K562 (cell line): ENCODE results near the gene CTNNB1. TPM values are rescaled to one million over a fixed set of nuclear protein-coding genes. Genes with fewer than 3 reads are reported as not detected.

Experiments used
- BHLHE40 ChIP-seq: IDR thresholded peaks from 2 replicates; pipeline ENCODE4 v1.6.1; 2011; ENCODE audit warnings: low read length, improper control_type of control experiment
- CGGBP1 ChIP-seq: fragments of 250-450 bp; sonication (Bioruptor Pico); IDR thresholded peaks from 2 replicates; pipeline ENCODE4 v1.9.0; 2021; ENCODE audit warnings: mild to moderate bottlenecking
- EGR1 ChIP-seq: fragments of 450-650 bp; conservative IDR thresholded peaks from 2 replicates; pipeline ENCODE4 v1.6.1; 2017; ENCODE audit warnings: mild to moderate bottlenecking
- GABPA ChIP-seq: fragments of 200-800 bp; sonication (Bioruptor generic); conservative IDR thresholded peaks from 2 replicates; pipeline ENCODE4 v1.6.1; 2016; ENCODE audit warnings: low read depth, missing genetic modification characterization, missing compliant biosample characterization
- GATA2 ChIP-seq: sonication (generic); formaldehyde crosslinking; IDR thresholded peaks from 2 replicates; pipeline ENCODE4 v1.4.0; 2020; ENCODE audit warnings: mild to moderate bottlenecking, missing genetic modification reagents
- HDAC8 ChIP-seq: fragments of 450-650 bp; IDR thresholded peaks from 2 replicates; pipeline ENCODE4 v1.6.1; 2016; ENCODE audit warnings: mild to moderate bottlenecking, missing genetic modification characterization, moderate library complexity, missing compliant biosample characterization
- HDGF ChIP-seq: fragments of 450-650 bp; IDR thresholded peaks from 2 replicates; pipeline ENCODE4 v1.6.1; 2016
- HLTF ChIP-seq: fragments of 450-650 bp; IDR thresholded peaks from 2 replicates; pipeline ENCODE4 v1.6.1; 2016
- KLF13 ChIP-seq: fragments of 450-650 bp; IDR thresholded peaks from 2 replicates; pipeline ENCODE4 v1.6.1; 2016; ENCODE audit warnings: missing genetic modification characterization, low read depth, mild to moderate bottlenecking, missing compliant biosample characterization, moderate library complexity, borderline replicate concordance
- POLR3G ChIP-seq: IDR thresholded peaks from 2 replicates; pipeline ENCODE4 v1.6.1; 2011; ENCODE audit not compliant: insufficient read length, insufficient replicate concordance; ENCODE audit errors: extremely low read depth
- PRMT5 ChIP-seq: sonication (generic); formaldehyde crosslinking; IDR thresholded peaks from 2 replicates; pipeline ENCODE4 v1.5.0; 2020; ENCODE audit warnings: missing genetic modification reagents
- PTBP1 ChIP-seq: fragments of 200-400 bp; formaldehyde crosslinking; IDR thresholded peaks from 2 replicates; pipeline ENCODE4 v1.6.1; 2017; ENCODE audit warnings: low read depth, low read length
- RNF219 ChIP-seq: fragments of 250-450 bp; sonication (Bioruptor Pico); IDR thresholded peaks from 2 replicates; pipeline ENCODE4 v1.5.0; 2022; ENCODE audit warnings: mild to moderate bottlenecking
- SAP30 ChIP-seq: fragments of 200-600 bp; sonication (generic); IDR thresholded peaks from 2 replicates; pipeline ENCODE4 v1.6.1; 2012; ENCODE audit warnings: borderline replicate concordance, low read depth, mild to moderate bottlenecking, moderate library complexity, low read length, control low read depth, inconsistent platforms; ENCODE audit not compliant: insufficient read depth, poor library complexity, severe bottlenecking
- SPI1 ChIP-seq: IDR thresholded peaks from 2 replicates; pipeline ENCODE4 v1.6.1; 2011; ENCODE audit warnings: low read depth, low read length, control low read depth, borderline replicate concordance
- UBTF ChIP-seq, 2 experiments: IDR thresholded peaks; 2 replicates each; pipeline ENCODE4 v1.6.1; 2012; ENCODE audit warnings: improper control_type of control experiment in 2 of 2, low read depth in 2 of 2, low read length in 2 of 2, borderline replicate concordance in 1 of 2
- YY1 ChIP-seq, 3 experiments: IDR thresholded peaks; 2 replicates each; pipeline ENCODE4 v1.6.1; 2011; ENCODE audit warnings: low read length in 2 of 3, mild to moderate bottlenecking in 2 of 3, moderate library complexity in 2 of 3, borderline replicate concordance in 1 of 3, control low read depth in 1 of 3, low read depth in 1 of 3; ENCODE audit not compliant: insufficient read depth in 3 of 3, insufficient replicate concordance in 2 of 3, control insufficient read depth in 1 of 3, insufficient read length in 1 of 3; ENCODE audit errors: extremely low read depth in 1 of 3
- ZNF165 ChIP-seq: fragments of 250-450 bp; sonication (Bioruptor Pico); IDR thresholded peaks from 2 replicates; pipeline ENCODE4 v1.4.0; 2020; ENCODE audit warnings: borderline replicate concordance
- ZNF212 ChIP-seq: fragments of 450-650 bp; formaldehyde crosslinking; IDR thresholded peaks from 2 replicates; pipeline ENCODE4 v1.4.0; 2020; ENCODE audit warnings: mild to moderate bottlenecking
- ZNF217 ChIP-seq: sonication (generic); formaldehyde crosslinking; IDR thresholded peaks from 2 replicates; pipeline ENCODE4 v1.8.0; 2022; ENCODE audit warnings: mild to moderate bottlenecking, missing genetic modification reagents
- ZNF780A ChIP-seq: fragments of 250-450 bp; sonication (Bioruptor Pico); IDR thresholded peaks from 2 replicates; pipeline ENCODE4 v1.5.0; 2021; ENCODE audit warnings: mild to moderate bottlenecking
- polyA plus RNA-seq, 8 experiments: library from polyadenylated mRNA; depleted of rRNA in 4 of 8; stranded (reverse) in 5 of 8; unstranded in 3 of 8; fragments of >200 nt; fragmentation: Nextera tagmentation in 2 of 8; fragmentation: Illumina TruSeq in 1 of 8; extraction: Ambion mirVana in 2 of 8; extraction: Trizol in 1 of 8; gene quantifications; 2 replicates each; pipeline versions ENCODE4 v1.2.1 to v1.2.3, GENCODE V29; 2011 to 2014; ENCODE audit warnings: inconsistent platforms in 1 of 8, missing spikeins in 1 of 8
- total RNA-seq, 7 experiments: library from RNA; depleted of rRNA in 6 of 7; stranded (reverse); fragments of >200 nt in 6 of 7; fragmentation: Illumina TruSeq in 2 of 7; extraction: Trizol in 2 of 7; gene quantifications; 2 replicates each; pipeline versions ENCODE4 v1.2.1 to v1.2.3, GENCODE V29; 2011 to 2021; ENCODE audit warnings: low replicate concordance in 1 of 7

The CTNNB1 gene
- total and polyA plus RNA-seq, 9 of the 15 experiments (the other 6 are each of a cell fraction or from before 2014, with no cell fraction given): 44.3 to 193 (median 154) TPM

- TF ChIP-seq POLR3G: no peak
- no peak; the same call in 1 of the 2 replicates for TF ChIP-seq CGGBP1 (CRISPR knock-in tag)
- TF ChIP-seq EGR1: peak; percentile 95
- peak; percentile 73 for TF ChIP-seq GABPA
- TF ChIP-seq SAP30: peak; percentile 62
- TF ChIP-seq RNF219 (CRISPR knock-in tag): 0 out of 2 replicates have a peak, but pooled peaks have one; percentile 25
- TF ChIP-seq PRMT5: no peak
- 0 out of 2 replicates have a peak, but pooled peaks have one; percentile 29 for TF ChIP-seq ZNF212 (CRISPR knock-in tag)
- TF ChIP-seq BHLHE40: peak; percentile 5; the same call in 1 of the 2 replicates
- no peak for TF ChIP-seq SPI1
- no peak for TF ChIP-seq ZNF165 (CRISPR knock-in tag)
- TF ChIP-seq HDGF: no peak
- peak; percentile 85 to 89; a peak in 3 of 4 replicates for TF ChIP-seq UBTF (IDR thresholded peaks at IDR 0.05; ENCODE audit: borderline replicate concordance in 1 of 2, low read depth in 2 of 2, low read length in 2 of 2)
- TF ChIP-seq KLF13 (tag): peak; percentile 99
- TF ChIP-seq ZNF217 (CRISPR knock-in tag): no peak
- TF ChIP-seq HLTF: peak; percentile 70; the same call in 1 of the 2 replicates
- TF ChIP-seq YY1 (IDR thresholded peaks at IDR 0.05; ENCODE audit: borderline replicate concordance in 1 of 3, control insufficient read depth in 1 of 3, extremely low read depth in 1 of 3, insufficient read depth in 3 of 3, insufficient read length in 1 of 3, insufficient replicate concordance in 2 of 3, low read depth in 1 of 3, low read length in 2 of 3): peak; percentile 90 to 99 (median 98)
- no peak for TF ChIP-seq GATA2 (CRISPR knock-in tag)
- peak; percentile 88; the same call in 1 of the 2 replicates for TF ChIP-seq PTBP1
- TF ChIP-seq ZNF780A (CRISPR knock-in tag): no peak
- TF ChIP-seq HDAC8 (tag): peak; percentile 61; the same call in 1 of the 2 replicates
Observed at GRCh38 chr3:41198950-41199865, at the start of gene CTNNB1 (continued).
